Osteocyte (in vitro differentiated cells): Measurements from ENCODE around the gene CTBP2. TPM values are rescaled to one million over a fixed set of nuclear protein-coding genes. Genes with fewer than 3 reads are reported as not detected.

Experiments
- DNase-seq: peaks from one replicate; pipeline ENCODE4 v3.0.0; 2021; ENCODE audit warnings: mixed read lengths; ENCODE audit not compliant: unreplicated experiment; ENCODE audit errors: extremely low spot score
- H3K27ac Mint-ChIP-seq: one replicate; pipeline ENCODE4 v1.8.0; 2021; ENCODE audit warnings: mild to moderate bottlenecking, mixed read lengths; ENCODE audit not compliant: unreplicated experiment
- H3K27me3 Mint-ChIP-seq: one replicate; pipeline ENCODE4 v1.8.0; 2021; ENCODE audit warnings: mixed read lengths; ENCODE audit not compliant: unreplicated experiment
- H3K36me3 Mint-ChIP-seq: one replicate; pipeline ENCODE4 v1.8.0; 2021; ENCODE audit warnings: mixed read lengths; ENCODE audit not compliant: unreplicated experiment
- H3K4me1 Mint-ChIP-seq: one replicate; pipeline ENCODE4 v1.8.0; 2021; ENCODE audit warnings: mixed read lengths; ENCODE audit not compliant: unreplicated experiment
- H3K4me3 Mint-ChIP-seq: one replicate; pipeline ENCODE4 v1.8.0; 2021; ENCODE audit warnings: mild to moderate bottlenecking, moderate library complexity, mixed read lengths; ENCODE audit not compliant: unreplicated experiment
- H3K9me3 Mint-ChIP-seq: one replicate; pipeline ENCODE4 v1.8.0; 2021; ENCODE audit warnings: mixed read lengths; ENCODE audit not compliant: unreplicated experiment
- CTCF ChIP-seq: fragments of 200-600 bp; sonication (generic); IDR thresholded peaks from 2 replicates; pipeline ENCODE4 v1.5.0; 2021; ENCODE audit warnings: antibody characterized with exemption, mild to moderate bottlenecking, moderate library complexity
- total RNA-seq: library from RNA; stranded (reverse); gene quantifications from 2 replicates; pipeline ENCODE4 v1.2.1, GENCODE V29; 2021

The CTBP2 gene
- total RNA-seq, 1 donor from 2014 or later: 125 TPM

- DNase-seq: no peak
- Mint-ChIP-seq H3K9me3 (peaks cover 6% of the 10 kb centered on the region), H3K4me3 (no peak overlapping the region), H3K27me3 (no peaks in the 10 kb centered on the region), H3K27ac (no peak overlapping the region), H3K36me3 (peaks cover 39% of the 10 kb centered on the region), H3K4me1 (peaks cover 37% of the 10 kb centered on the region)
- no peak for TF ChIP-seq CTCF
Measured at GRCh38 chr10:125103466-125103865, 56.9 kb downstream of the CTBP2 start.

- Mint-ChIP-seq H3K27ac (peak overlapping the region; percentile 18), H3K36me3 (peaks cover 33% of the 10 kb centered on the region), H3K27me3 (no peaks in the 10 kb centered on the region), H3K4me1 (peaks cover 37% of the 10 kb centered on the region), H3K9me3 (peaks cover 5% of the 10 kb centered on the region), H3K4me3 (no peak overlapping the region)
- TF ChIP-seq CTCF: no peak
- no peak for DNase-seq
Measured at GRCh38 chr10:125102821-125103220, 57.5 kb downstream of the CTBP2 start.

GRCh38 chr10:125102246-125102645 lies 58.1 kb downstream of the CTBP2 start:
- H3K27ac Mint-ChIP-seq: peak overlapping the region; percentile 24
- H3K4me3 Mint-ChIP-seq: no peak overlapping the region
- peaks cover 28% of the 10 kb centered on the region for H3K36me3 Mint-ChIP-seq
- DNase-seq: no peak
- H3K4me1 Mint-ChIP-seq: peaks cover 34% of the 10 kb centered on the region
- no peaks in the 10 kb centered on the region for H3K27me3 Mint-ChIP-seq
- H3K9me3 Mint-ChIP-seq: no peaks in the 10 kb centered on the region
- TF ChIP-seq CTCF: no peak

GRCh38 chr10:125101581-125101980 lies 58.8 kb downstream of the CTBP2 start:
- no peaks in the 10 kb centered on the region for H3K9me3 Mint-ChIP-seq
- TF ChIP-seq CTCF: no peak
- no peak overlapping the region for H3K4me3 Mint-ChIP-seq
- peaks cover 22% of the 10 kb centered on the region for H3K36me3 Mint-ChIP-seq
- H3K27ac Mint-ChIP-seq: no peak overlapping the region
- no peak for DNase-seq
- no peaks in the 10 kb centered on the region for H3K27me3 Mint-ChIP-seq
- peaks cover 38% of the 10 kb centered on the region for H3K4me1 Mint-ChIP-seq

- H3K36me3 Mint-ChIP-seq: peaks cover 17% of the 10 kb centered on the region
- peaks cover 43% of the 10 kb centered on the region for H3K4me1 Mint-ChIP-seq
- H3K27me3 Mint-ChIP-seq: no peaks in the 10 kb centered on the region
- no peak for DNase-seq
- no peak for TF ChIP-seq CTCF
- H3K4me3 Mint-ChIP-seq: no peak overlapping the region
- H3K9me3 Mint-ChIP-seq: no peaks in the 10 kb centered on the region
- H3K27ac Mint-ChIP-seq: no peak overlapping the region
Measured at GRCh38 chr10:125101049-125101448, 59.3 kb downstream of the CTBP2 start.
